Kidney epithelial cell (primary cell): ENCODE data around the gene PID1. TPM values are rescaled to one million over a fixed set of nuclear protein-coding genes. Genes with fewer than 3 reads are reported as not detected.
A peak's percentile ranks its signal among the peaks of the same experiment; 100 is the strongest.

Experiments used
- DNase-seq: peaks from one replicate; pipeline ENCODE4 v3.0.0-alpha.2; 2010; ENCODE audit warnings: low read depth
- H3K27me3 ChIP-seq: 2 replicates; pipeline ENCODE4 v1.6.0; 2011; ENCODE audit warnings: low read length; ENCODE audit not compliant: control insufficient read depth, insufficient read depth
- H3K36me3 ChIP-seq: 2 replicates; pipeline ENCODE4 v1.5.1; 2011; ENCODE audit warnings: low read length; ENCODE audit not compliant: control insufficient read depth, insufficient read depth
- H3K4me3 ChIP-seq: 2 replicates; pipeline ENCODE4 v1.5.1; 2011; ENCODE audit warnings: low read depth, mild to moderate bottlenecking, control low read depth, low read length
- CTCF ChIP-seq: IDR thresholded peaks from 2 replicates; pipeline ENCODE4 v1.5.1; 2011; ENCODE audit warnings: mild to moderate bottlenecking, moderate library complexity, low read length, control low read depth, inconsistent platforms; ENCODE audit not compliant: insufficient read depth, poor library complexity, severe bottlenecking
- total RNA-seq: library from RNA; depleted of rRNA; stranded (reverse); fragments of >200 nt; gene quantifications from 2 replicates; pipeline ENCODE4 v1.2.3, GENCODE V29; 2015

The PID1 gene
- 0.21 and 3.3 TPM in 2 replicates for total RNA-seq

GRCh38 chr2:229270551-229271410, at the start of gene PID1:
PID1 (minus strand) TSS chr2:229271287; CDS start chr2:229271043, 244 bp downstream.
- H3K4me3 ChIP-seq = peak within 1 kb of the TSS; percentile 46
- TF ChIP-seq CTCF = no peak
- no peaks in the 10 kb centered on the region for H3K36me3 ChIP-seq
- H3K27me3 ChIP-seq = no peaks in the 10 kb centered on the region
- DNase-seq = no peak

- no peak for TF ChIP-seq CTCF
- H3K27me3 ChIP-seq = no peaks in the 10 kb centered on the region
- no peak for DNase-seq
- H3K4me3 ChIP-seq = no peak overlapping the region
- H3K36me3 ChIP-seq = no peaks in the 10 kb centered on the region
Measured at GRCh38 chr2:229319558-229319957, 48.5 kb upstream of the PID1 start.

- Histone ChIP-seq H3K36me3 (no peaks in the 10 kb centered on the region), H3K27me3 (no peaks in the 10 kb centered on the region), H3K4me3 (no peak overlapping the region)
- TF ChIP-seq CTCF = no peak
- no peak for DNase-seq
Measured at GRCh38 chr2:229314117-229314516, 43.0 kb upstream of the PID1 start.

- DNase-seq = no peak
- Histone ChIP-seq H3K36me3 (no peaks in the 10 kb centered on the region), H3K4me3 (no peak overlapping the region), H3K27me3 (no peaks in the 10 kb centered on the region)
- TF ChIP-seq CTCF = no peak
Measured at GRCh38 chr2:229313591-229313990, 42.5 kb upstream of the PID1 start.

GRCh38 chr2:229301237-229301636, 30.1 kb upstream of the PID1 start:
- Histone ChIP-seq H3K36me3 (no peaks in the 10 kb centered on the region), H3K27me3 (no peaks in the 10 kb centered on the region), H3K4me3 (no peak overlapping the region)
- DNase-seq = no peak
- TF ChIP-seq CTCF = no peak

- Histone ChIP-seq H3K27me3 (no peaks in the 10 kb centered on the region), H3K4me3 (no peak overlapping the region), H3K36me3 (no peaks in the 10 kb centered on the region)
- DNase-seq = no peak
- no peak for TF ChIP-seq CTCF
Measured at GRCh38 chr2:229300790-229301189, 29.7 kb upstream of the PID1 start.
